IgD-negative memory B cell (primary cell): ENCODE data around the gene EPB41L2. TPM values are rescaled to one million over a fixed set of nuclear protein-coding genes. Genes with fewer than 3 reads are reported as not detected.
"Not testable (repeated sequence)": the region's sequence is repeated elsewhere in the genome, so short reads cannot be mapped to it uniquely, and the experiment has no call there.

Experiments
- H3K27ac Mint-ChIP-seq, 3 donors: one replicate each; pipeline ENCODE4 v1.8.0; 2020 to 2022; ENCODE audit warnings: mild to moderate bottlenecking in 3 of 3, mixed read lengths in 3 of 3, moderate library complexity in 1 of 3
- H3K27me3 Mint-ChIP-seq: one replicate; pipeline ENCODE4 v1.8.0; 2021; ENCODE audit warnings: mixed read lengths
- H3K36me3 Mint-ChIP-seq: one replicate; pipeline ENCODE4 v1.8.0; 2020; ENCODE audit warnings: mild to moderate bottlenecking, mixed read lengths
- H3K4me1 Mint-ChIP-seq, 3 donors: one replicate each; pipeline ENCODE4 v1.8.0; 2020 to 2022; ENCODE audit warnings: mixed read lengths in 3 of 3, mild to moderate bottlenecking in 1 of 3
- H3K4me3 Mint-ChIP-seq, 4 donors: one replicate each; pipeline ENCODE4 v1.8.0; 2020 to 2022; ENCODE audit warnings: mild to moderate bottlenecking in 4 of 4, mixed read lengths in 4 of 4, moderate library complexity in 3 of 4
- H3K9me3 Mint-ChIP-seq, 3 donors: one replicate each; pipeline ENCODE4 v1.8.0; 2020 to 2021; ENCODE audit warnings: mixed read lengths in 3 of 3, mild to moderate bottlenecking in 1 of 3
- polyA plus RNA-seq: library from polyadenylated mRNA; unstranded; fragments of 300-500 nt; fragmentation: Illumina TruSeq; gene quantifications from one replicate; pipeline ENCODE4 v1.2.3, GENCODE V29; 2021

The EPB41L2 gene
- polyA plus RNA-seq, result 21.2 TPM

DNA sequence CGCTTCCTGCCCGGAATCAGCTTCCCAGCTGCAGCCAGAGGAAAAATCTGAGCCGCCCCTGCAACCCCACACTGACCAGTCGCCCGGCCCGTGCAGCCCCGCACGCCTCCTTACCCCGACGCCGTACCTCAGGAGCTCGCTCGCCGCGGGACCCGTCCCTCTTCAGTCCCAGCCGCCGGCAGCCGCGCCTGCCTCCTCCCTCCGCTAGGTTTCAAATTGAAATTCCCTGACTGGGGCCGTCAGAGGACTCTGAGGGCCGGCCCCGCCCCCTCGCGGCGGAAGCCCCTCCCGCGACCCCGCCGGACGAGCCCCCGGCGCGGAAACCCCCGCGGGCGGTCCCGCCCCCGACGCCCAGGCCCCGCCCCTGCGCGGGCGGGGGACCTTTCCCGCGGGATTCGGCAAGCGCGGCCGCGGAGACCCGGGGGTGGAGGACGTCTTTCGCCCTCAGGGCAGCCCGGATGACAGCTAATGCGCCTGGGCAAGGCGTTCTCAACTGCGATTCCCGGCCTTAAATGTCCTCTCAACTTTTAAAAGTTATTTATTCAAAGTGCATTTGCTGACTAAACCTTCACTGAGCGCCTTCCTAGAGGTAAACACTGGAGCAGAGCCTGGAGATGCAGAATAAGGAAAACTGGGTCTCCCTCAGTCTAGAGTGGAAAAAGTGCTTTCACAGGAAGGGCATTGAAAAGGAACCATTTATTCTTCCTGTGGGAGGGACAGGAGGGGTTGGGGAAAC, at the start of gene EPB41L2:
Gene EPB41L2 (minus strand): TSS at position 218 of the 736 bp plus-strand sequence. CDS start 106,760 bp downstream, outside the sequence.
- Mint-ChIP-seq H3K9me3 (no peaks in the 10 kb centered on the region), H3K27me3 (no peaks in the 10 kb centered on the region), H3K36me3 (no peaks in the 10 kb centered on the region), H3K27ac (peak within 1 kb of the TSS; percentile 8 to 91 (median 73)), H3K4me1 (peaks cover 19 to 32% (median 24%) of the 10 kb centered on the region in 3 donors), H3K4me3 (peak within 1 kb of the TSS; percentile 88 to 96 (median 92))

DNA sequence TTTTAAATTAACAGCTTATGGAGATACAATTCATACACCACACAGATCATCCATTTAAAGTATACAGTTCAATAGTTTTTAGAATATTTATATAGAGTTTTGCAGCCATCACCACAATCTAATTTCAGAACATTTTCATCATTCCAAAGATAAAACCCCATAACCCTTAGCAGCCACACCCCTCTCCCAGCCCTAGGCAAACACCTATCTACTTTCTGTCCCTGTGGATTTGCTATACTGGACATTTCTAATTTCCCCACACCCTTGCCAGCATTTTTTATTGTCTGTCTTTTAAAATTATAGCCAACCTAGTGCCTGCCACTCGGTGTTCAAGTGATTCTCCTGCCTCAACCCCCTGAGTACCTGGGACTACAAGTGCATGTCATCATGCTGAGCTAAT, 49.2 kb upstream of the EPB41L2 start:
- H3K36me3 Mint-ChIP-seq, result no peaks in the 10 kb centered on the region
- peaks cover 9 to 22% (median 13%) of the 10 kb centered on the region in 3 donors for H3K4me1 Mint-ChIP-seq

DNA sequence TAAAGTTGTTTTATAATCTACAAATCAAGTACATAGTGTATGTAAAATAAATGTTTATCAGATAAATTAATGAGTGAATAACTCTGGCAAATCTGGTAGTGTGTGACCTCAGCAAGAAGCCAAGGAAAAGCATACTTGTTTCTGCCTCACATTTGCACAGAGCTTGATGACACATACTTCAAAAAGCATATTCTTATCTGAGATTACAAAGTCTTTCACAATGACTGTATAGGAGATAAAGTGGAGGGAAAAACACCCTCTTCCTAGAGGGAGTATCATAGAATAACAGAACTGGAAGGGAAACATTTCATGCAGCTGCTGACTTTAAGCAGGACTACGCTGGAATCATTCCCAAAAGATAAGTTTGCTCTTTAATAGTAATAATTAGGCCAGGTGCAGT, 44.1 kb upstream of the EPB41L2 start:
- Mint-ChIP-seq H3K4me1 (peaks cover 7 to 20% (median 8%) of the 10 kb centered on the region in 3 donors), H3K9me3 (no peaks in the 10 kb centered on the region), H3K27ac (peak overlapping the region in 1 of 3 donors; percentile 90), H3K36me3 (no peaks in the 10 kb centered on the region), H3K4me3 (peak overlapping the region in 1 of 4 donors; percentile 28), H3K27me3 (no peaks in the 10 kb centered on the region)

More for the DNA sequence above, 49.2 kb upstream of the EPB41L2 start:
- H3K27me3 Mint-ChIP-seq, result no peaks in the 10 kb centered on the region
- no peak overlapping the region for H3K4me3 Mint-ChIP-seq
- no peak overlapping the region for H3K27ac Mint-ChIP-seq
- no peaks in the 10 kb centered on the region for H3K9me3 Mint-ChIP-seq

DNA sequence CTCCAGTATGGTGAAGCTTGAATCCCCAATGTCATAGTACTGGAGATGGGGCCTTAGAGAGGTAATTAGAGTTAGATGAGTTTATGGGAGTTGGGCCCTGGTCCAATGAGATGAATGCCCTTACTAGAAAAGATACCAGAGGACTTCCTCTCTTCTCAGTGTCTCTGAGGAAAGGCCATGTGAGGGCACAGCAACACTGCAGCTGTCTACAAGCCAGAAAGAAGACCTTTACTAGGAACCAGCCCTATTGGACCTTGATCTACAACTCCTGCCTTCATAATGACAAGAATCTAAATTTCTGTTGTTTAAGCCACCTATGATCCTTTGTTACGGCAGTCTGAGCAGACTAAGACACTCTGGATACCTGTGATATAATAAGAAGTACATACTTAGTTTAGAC, 40.9 kb upstream of the EPB41L2 start:
- Mint-ChIP-seq H3K36me3 (no peaks in the 10 kb centered on the region), H3K4me3 (no peak overlapping the region), H3K27ac (no peak overlapping the region), H3K9me3 (no peaks in the 10 kb centered on the region), H3K4me1 (peaks cover 7 to 14% (median 10%) of the 10 kb centered on the region in 3 donors), H3K27me3 (peaks cover 2% of the 10 kb centered on the region)

DNA sequence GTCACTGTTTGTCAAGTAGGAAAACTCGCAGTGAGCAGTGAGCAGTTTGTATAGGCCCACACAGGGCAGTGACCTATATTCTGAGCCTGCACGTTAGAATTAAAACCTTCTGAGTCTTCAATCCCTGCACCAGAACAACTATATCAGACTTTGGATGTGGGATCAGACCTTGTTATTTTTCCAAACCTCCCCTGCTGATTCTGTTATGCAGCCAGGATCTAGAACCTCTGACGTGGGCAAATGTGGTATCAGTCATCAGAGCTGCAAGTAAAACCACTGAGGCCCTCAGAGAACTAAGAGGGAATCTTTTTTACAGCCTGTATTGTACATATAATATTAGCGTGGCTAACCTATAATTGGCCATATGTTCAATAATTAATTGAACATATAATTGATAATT, 40.3 kb upstream of the EPB41L2 start:
- H3K27me3 Mint-ChIP-seq, result peaks cover 2% of the 10 kb centered on the region
- H3K4me1 Mint-ChIP-seq, result peaks cover 5 to 8% (median 8%) of the 10 kb centered on the region in 3 donors
- no peak overlapping the region for H3K27ac Mint-ChIP-seq
- no peak overlapping the region for H3K4me3 Mint-ChIP-seq
- H3K9me3 Mint-ChIP-seq, result no peaks in the 10 kb centered on the region
- no peaks in the 10 kb centered on the region for H3K36me3 Mint-ChIP-seq

DNA sequence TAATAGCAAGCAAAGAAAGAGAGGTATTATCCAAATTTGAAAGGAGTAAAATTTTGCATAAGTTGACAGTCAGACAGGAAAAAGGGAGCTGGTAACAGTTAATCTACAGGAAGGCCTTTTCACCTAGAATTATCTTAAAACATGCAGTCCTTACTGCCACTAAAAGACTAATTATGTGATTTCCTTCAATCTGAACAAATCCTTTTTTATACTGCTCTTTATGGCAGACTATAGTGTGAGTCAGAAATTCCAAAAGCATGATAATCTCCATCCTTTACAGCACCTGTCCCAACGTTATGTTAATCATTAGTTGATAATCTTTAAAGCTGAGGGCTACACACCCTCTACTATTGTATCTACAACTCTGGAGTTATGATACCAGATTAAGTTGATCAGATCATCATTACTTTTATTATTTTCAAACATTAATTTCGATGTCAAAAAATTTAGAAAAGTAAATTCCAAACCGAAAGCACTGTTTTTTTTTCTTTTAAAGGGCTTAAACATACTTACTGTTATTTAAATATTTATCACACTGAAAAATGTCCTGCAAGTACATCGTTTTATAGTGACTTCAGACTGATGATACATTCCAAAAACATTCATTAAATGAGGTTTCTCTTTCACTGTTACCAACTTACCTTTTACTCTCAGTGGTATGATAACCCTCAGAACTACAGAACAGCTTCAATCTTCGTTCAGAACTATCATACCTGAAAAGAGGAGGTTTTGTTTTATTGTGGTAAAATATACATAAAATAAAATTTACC, 39.1 kb upstream of the EPB41L2 start:
- Mint-ChIP-seq H3K27me3 (peaks cover 2% of the 10 kb centered on the region), H3K4me1 (peaks cover 0 to 2% (median 2%) of the 10 kb centered on the region in 3 donors), H3K4me3 (no peak overlapping the region), H3K36me3 (no peaks in the 10 kb centered on the region), H3K9me3 (peaks cover 0 to 3% (median 0%) of the 10 kb centered on the region in 3 donors), H3K27ac (no peak overlapping the region)

DNA sequence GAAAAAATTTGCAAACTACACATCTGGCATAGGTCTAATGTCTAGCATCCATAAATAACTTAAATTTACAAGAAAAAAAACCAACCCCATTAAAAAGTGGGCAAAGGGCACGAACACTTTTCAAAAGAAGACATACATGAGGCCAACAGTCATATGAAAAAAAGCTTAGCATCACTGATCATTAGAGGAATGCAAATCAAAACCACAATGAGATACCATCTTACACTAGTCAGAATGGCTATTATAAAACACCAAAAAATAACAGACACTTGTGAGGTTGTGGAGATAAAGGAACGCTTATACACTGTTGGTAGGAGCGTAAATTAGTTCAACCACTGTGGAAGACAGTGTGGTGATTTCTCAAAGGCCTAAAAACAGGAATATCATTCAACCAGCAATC, 33.7 kb upstream of the EPB41L2 start:
- Mint-ChIP-seq H3K27me3 (peaks cover 2% of the 10 kb centered on the region), H3K27ac (no peak overlapping the region), H3K36me3 (no peaks in the 10 kb centered on the region), H3K4me1 (peaks cover 0 to 2% (median 1%) of the 10 kb centered on the region in 3 donors), H3K4me3 (no peak overlapping the region), H3K9me3 (peaks cover 2 to 9% (median 3%) of the 10 kb centered on the region in 3 donors)

DNA sequence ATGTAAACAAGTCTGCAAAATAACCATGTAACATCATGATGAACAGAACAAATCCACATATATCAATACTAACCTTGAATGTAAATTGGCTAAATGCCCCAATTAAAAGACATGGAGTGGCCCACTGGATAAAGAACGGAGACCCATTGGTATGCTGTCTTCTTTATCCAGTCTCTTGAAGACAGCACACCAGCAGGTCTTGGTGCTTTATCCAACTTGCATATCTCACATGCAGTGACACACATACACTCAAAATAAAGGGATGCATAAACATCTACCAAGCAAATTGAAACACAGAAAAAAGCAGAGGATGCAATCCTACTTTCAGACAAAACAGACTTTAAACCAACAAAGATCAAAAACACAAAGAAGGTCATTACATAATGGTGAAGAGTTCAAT, 30.3 kb upstream of the EPB41L2 start:
- H3K9me3 Mint-ChIP-seq, result peaks cover 3 to 9% (median 5%) of the 10 kb centered on the region in 3 donors

DNA sequence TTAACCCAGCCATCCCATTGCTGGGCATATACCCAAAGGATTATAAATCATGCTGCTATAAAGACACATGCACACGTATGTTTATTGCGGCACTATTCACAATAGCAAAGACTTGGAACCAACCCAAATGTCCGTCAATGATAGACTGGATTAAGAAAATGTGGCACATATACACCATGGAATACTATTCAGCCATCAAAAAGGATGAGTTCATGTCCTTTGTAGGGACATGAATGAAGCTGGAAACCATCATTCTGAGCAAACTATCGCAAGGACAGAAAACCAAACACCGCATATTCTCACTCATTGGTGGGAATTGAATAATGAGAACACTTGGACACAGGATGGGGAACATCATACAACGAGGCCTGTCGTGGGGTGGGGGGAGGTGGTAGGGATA, 28.9 kb upstream of the EPB41L2 start:
- H3K27me3 Mint-ChIP-seq, H3K36me3 Mint-ChIP-seq, H3K4me3 Mint-ChIP-seq, H3K9me3 Mint-ChIP-seq, H3K27ac Mint-ChIP-seq: not testable (repeated sequence)
- peaks cover 6 to 17% (median 14%) of the 10 kb centered on the region in 3 donors for H3K4me1 Mint-ChIP-seq

More for the DNA sequence above, 30.3 kb upstream of the EPB41L2 start:
- Mint-ChIP-seq H3K27me3 (peaks cover 2% of the 10 kb centered on the region), H3K4me1 (peaks cover 6 to 17% (median 15%) of the 10 kb centered on the region in 3 donors), H3K4me3 (peak overlapping the region in 1 of 4 donors; percentile 51), H3K27ac (no peak overlapping the region), H3K36me3 (no peaks in the 10 kb centered on the region)

DNA sequence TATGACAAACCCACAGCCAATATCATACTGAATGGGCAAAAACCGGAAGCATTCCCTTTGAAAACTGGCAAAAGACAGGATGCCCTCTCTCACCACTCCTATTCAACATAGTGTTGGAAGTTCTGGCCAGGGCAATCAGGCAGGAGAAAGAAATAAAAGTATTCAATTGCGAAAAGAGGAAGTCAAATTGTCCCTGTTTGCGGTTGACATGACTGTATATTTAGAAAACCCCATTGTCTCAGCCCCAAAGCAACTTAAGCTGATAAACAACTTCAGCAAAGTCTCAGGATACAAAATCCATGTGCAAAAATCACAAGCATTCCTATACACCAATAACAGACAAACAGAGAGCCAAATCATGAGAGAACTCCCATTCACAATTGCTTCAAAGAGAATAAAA, 27.3 kb upstream of the EPB41L2 start:
- not testable (repeated sequence) for H3K27me3 Mint-ChIP-seq, H3K27ac Mint-ChIP-seq, H3K36me3 Mint-ChIP-seq, H3K9me3 Mint-ChIP-seq
- Mint-ChIP-seq H3K4me1 (peaks cover 6 to 17% (median 14%) of the 10 kb centered on the region in 3 donors), H3K4me3 (peak overlapping the region in 2 of 4 donors; percentile 74 to 88)

DNA sequence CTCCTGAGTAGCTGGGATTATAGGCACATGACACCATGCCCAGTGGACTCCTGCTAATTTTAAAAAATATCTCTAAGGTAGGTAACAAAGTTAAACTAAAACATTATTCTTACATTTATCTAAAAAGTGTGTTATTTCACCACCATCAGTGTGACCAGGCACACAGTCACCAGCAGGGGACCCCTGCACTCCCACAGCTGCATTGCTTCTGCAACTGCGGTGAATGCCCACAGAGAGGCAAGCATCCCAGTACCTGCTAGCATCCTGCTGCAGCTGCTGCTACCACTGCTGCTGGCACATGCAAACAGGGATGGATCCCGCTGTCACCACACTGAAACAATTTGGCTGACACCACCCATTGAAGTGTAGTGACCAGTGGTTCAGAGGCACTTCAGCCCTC, 21.9 kb upstream of the EPB41L2 start:
- Mint-ChIP-seq H3K27ac (no peak overlapping the region), H3K4me3 (no peak overlapping the region), H3K36me3 (no peaks in the 10 kb centered on the region), H3K27me3 (no peaks in the 10 kb centered on the region), H3K9me3 (peaks cover 0 to 4% (median 3%) of the 10 kb centered on the region in 3 donors), H3K4me1 (peaks cover 1 to 10% (median 7%) of the 10 kb centered on the region in 3 donors)

DNA sequence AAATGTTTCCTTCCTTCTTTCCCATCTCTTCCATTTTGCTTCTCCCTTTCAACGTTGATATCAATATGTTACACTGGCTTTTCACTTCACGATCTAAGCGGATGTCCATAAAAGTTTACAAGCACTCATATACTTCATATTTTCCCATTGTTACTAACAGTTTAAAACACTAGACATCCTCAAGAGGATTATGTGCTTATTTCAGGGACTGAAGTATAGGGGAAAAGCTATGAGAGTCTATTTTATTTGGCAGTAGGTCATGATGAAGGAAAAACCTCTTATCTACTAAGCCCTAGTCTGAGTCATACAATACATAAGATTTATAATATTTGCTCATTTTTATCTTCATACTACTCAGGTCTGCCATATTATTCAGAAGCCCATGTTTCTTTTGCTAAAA, 20.6 kb upstream of the EPB41L2 start:
- Mint-ChIP-seq H3K36me3 (no peaks in the 10 kb centered on the region), H3K4me1 (no peaks in the 10 kb centered on the region), H3K27me3 (no peaks in the 10 kb centered on the region), H3K9me3 (peaks cover 0 to 4% (median 3%) of the 10 kb centered on the region in 3 donors), H3K4me3 (no peak overlapping the region), H3K27ac (no peak overlapping the region)

DNA sequence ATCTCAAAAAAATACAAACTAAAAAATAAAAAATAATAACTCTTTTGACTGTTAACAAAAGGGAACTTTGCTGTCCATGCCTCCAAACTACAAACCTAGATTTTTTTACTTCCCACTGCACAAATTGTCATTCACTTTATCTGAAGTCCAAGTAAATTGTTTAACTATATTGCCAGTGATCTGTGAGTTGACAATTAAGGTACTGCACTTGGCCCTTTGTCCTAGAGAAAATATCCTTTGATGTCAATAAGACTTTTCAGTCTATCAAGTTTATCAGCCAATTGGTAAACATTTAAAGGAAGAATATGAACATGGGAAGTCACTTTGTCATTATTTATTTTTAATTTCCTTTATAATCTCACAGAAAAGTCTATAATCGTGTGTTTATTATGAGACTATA, 19.3 kb upstream of the EPB41L2 start:
- H3K4me3 Mint-ChIP-seq, result no peak overlapping the region
- H3K4me1 Mint-ChIP-seq, result no peaks in the 10 kb centered on the region
- no peak overlapping the region for H3K27ac Mint-ChIP-seq
- H3K27me3 Mint-ChIP-seq, result peaks cover 2% of the 10 kb centered on the region
- H3K9me3 Mint-ChIP-seq, result peaks cover 0 to 3% (median 2%) of the 10 kb centered on the region in 3 donors
- no peaks in the 10 kb centered on the region for H3K36me3 Mint-ChIP-seq

DNA sequence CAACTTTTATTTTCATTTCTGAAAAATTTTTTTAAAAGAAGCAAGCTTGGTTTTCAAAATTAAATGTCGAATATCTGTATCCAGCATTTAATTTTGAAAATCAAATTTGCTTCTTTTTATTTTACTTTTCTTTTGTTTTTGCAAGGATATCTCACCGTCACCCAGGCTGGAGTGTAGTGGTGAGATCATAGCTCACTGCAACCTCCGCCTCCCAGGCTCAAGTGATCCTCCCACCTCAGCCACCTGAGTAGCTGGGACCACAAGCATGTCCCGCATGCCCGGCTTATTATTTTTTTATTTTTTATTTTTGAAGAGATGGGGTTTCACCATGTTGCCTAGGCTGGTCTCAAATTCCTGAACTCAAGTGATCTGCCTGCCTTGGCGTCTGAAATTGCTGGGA, 17.0 kb upstream of the EPB41L2 start:
- H3K4me1 Mint-ChIP-seq, result peaks cover 0 to 2% (median 0%) of the 10 kb centered on the region in 3 donors

DNA sequence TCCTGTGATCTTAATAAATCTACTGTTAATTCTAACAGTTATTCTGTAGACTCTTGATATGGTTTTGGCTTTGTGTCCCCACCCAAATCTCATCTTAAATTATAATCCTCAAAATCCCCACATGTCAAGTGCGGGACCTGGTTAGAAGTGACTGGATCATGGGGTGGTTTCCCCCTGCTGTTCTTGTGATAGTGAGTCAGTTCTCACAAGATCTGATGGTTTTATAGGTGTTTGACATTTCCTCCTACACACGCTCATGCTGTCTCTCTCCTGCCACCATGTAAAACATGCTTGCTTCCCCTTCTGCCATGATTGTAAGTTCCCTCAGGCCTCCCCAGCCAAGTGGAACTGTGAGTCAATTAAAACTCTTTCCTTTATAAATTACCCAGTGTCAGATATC, 10.5 kb upstream of the EPB41L2 start:
- H3K27me3 Mint-ChIP-seq, result peaks cover 2% of the 10 kb centered on the region
- peaks cover 0 to 2% (median 0%) of the 10 kb centered on the region in 3 donors for H3K4me1 Mint-ChIP-seq
- peaks cover 0 to 8% (median 0%) of the 10 kb centered on the region in 3 donors for H3K9me3 Mint-ChIP-seq
- H3K27ac Mint-ChIP-seq, result no peak overlapping the region
- no peak overlapping the region for H3K4me3 Mint-ChIP-seq
- H3K36me3 Mint-ChIP-seq, result peaks cover 5% of the 10 kb centered on the region

More for the DNA sequence above, 17.0 kb upstream of the EPB41L2 start:
- Mint-ChIP-seq H3K36me3 (peaks cover 4% of the 10 kb centered on the region), H3K9me3 (no peaks in the 10 kb centered on the region), H3K27ac (no peak overlapping the region), H3K27me3 (peaks cover 2% of the 10 kb centered on the region), H3K4me3 (no peak overlapping the region)
